ENCODE measurements around the gene CD37.
"Not testable (repeated sequence)": the region's sequence is repeated elsewhere in the genome, so short reads cannot be mapped to it uniquely, and the experiment has no call there.

The CD37 gene

DNA sequence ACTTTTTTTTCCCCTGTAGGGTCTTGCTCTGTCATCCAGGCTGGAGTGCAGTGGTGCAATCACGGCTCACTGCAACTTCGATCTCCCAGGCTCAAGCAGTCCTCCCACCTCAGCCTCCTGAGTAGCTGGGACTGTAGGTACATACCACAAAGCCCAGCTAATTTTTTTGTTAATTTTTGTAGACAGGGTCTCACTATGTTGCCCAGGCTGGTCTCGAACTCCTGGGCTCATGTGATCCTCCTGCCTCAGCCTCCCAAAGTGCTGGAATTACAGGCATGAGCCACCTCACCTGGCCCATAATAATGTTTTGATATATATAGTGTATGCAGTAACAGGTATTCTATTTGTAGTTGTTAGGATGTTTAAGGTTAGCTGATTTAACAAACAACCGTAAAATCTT lies 4.0 kb upstream of the CD37 start:
- DNase-seq, result not testable (repeated sequence)

DNA sequence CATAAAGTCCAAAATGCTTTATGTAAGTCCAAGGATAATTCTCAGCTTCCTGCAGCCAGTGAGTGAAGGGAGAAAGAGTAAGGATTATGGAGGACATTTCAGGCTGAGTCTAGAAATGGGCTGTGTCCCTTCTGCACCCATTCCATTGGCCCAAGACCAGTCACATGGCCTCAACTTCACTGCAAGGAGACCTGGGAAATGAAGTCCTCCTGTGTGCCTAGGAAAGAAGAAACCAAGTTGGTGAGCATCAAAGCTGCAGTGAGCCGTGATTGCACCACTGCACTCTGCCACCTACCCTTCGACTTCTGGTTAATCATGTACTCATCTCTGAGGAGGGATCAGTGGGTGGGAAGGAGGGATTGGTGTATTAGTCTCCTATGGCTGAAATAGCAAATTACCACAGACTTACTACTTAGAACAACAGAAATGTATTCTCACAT lies 3.6 kb upstream of the CD37 start:
- DNase-seq, result no peak

DNA sequence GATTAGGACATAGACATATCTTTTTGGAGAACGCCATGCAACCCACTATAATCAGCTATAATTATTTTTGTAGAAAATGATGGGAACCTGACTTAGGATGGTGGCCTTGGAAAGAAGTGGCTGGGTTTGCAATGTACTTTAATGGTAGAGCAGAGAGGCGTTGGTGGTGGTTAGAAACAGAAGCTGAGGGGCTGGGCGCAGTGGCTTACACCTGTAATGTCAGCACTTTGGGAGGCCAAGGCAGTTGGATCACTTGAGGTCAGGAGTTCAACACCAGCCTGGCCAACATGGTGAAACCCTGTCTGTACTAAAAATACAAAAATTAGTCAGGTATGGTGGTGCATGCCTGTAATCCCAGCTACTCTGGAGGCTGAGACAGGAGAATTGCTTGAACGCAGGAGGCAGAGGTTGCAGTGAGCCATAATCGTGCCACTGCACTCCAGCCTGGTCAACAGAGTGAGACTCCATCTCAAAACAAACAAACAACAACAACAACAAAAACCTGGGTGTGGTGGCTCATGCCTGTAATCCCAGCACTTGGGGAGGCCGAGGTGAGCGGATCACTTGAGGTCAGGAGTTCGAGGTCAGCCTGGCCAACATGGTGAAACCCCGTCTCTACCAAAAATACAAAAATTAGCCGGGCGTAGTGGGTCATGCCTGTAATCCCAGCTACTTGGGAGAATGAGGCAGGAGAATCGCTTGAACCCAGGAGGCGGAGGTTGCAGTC lies 2.4 kb upstream of the CD37 start:
- not testable (repeated sequence) for DNase-seq

DNA sequence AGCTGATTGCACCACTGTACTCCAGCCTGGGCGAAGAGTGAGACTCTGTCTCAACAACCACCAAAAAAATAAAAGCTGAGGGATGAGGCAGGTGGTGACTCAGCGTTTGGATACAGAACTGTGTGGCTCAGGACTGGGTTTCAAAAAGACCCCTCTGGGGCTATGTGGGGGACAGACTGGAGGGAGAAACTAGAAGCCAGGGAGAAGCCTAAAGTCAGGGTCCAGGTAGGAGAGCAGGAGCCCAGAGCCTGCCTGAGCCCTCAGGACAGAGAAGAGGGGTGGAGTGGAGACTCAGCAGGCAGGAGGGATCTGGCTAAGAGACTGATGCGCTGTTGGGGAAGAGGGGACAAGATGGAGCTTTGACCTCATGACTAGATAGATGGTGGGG lies 1.8 kb upstream of the CD37 start:
- DNase-seq, result no peak

DNA sequence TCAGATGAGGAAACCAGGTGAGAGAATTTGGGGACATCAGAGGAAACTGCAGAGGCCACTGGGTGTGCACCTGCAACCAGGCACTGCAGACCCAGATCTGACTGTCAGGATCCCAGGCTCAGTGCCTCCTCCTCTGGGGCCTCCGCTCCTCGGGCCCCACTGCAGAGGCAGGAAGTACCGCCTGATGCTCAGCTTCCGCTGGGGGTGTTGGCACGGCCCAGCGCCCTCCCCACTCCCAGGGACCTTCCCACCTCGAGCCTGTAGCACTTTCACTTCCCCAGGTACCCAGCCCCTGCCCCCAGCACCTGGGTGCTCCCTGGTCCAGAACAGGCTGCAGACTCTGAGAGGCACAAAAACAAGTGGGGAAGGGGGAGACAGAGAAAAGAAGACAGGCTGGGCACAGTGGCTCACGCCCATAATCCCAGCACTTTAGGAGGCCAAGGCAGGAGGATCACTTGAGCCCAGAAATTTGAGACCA lies 1.4 kb upstream of the CD37 start:
- no peak for DNase-seq

DNA sequence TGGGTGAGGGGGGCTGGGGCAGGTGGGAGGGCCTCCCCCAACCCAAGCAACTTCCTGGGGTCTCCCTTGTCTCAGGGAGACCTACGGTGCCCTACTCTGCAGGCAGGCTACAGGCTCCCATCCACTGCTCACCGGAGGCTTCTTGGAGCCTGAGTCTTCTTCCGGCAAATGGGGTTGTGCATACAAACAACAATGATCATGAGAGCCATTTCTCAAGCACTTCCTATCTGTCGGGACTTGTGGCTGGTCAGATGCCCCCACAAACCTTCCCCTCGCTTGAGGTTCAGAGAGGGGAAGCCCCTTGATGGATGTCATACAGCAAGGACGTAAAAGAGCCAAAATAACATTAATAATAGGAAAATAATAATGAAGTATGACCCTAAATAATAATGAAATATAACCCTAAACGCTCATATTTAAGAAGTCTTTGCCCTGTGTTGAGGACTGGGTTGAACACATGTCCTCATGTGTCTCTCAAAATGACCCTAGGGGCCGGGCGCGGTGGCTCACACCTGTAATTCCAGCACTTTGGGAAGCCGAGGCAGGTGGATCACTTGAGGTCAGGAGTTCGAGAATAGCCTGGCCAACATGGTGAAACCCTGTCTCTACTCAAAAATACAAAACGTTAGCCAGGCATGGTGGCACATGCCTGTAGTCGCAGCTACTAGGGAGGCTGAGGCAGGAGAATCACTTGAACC lies 727 bp downstream of the CD37 start:
- no peak for DNase-seq

DNA sequence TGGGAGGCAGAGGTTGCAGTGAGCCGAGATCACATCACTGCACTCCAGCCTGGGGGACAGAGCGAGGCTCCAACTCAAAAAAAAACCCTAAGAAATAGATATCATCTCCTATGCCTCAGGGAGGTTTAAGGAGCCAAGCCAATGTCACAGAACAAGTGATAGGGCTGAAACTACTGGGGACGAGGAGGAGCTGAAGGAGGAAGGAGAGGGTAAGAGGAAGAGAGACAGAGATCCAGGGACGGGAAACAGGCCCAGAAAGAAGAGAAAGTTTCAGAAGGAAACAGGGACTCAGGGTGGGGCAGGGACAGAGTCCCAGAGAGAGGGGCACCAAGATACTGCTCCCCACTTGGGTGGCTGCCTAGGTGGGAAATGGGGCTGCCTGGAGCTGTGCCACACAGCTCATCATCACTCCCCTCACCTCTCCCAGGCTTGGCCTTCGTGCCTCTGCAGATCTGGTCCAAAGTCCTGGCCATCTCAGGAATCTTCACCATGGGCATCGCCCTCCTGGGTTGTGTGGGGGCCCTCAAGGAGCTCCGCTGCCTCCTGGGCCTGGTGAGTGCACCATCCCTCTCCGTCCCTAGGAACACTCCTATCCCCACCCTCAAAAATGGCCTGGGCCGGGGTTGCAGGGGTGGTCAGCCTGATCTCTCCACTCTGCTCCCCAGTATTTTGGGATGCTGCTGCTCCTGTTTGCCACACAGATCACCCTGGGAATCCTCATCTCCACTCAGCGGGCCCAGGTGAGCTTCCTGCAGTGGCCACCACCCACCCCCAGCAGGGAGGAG lies 1.5 kb downstream of the CD37 start:
- no peak for DNase-seq

DNA sequence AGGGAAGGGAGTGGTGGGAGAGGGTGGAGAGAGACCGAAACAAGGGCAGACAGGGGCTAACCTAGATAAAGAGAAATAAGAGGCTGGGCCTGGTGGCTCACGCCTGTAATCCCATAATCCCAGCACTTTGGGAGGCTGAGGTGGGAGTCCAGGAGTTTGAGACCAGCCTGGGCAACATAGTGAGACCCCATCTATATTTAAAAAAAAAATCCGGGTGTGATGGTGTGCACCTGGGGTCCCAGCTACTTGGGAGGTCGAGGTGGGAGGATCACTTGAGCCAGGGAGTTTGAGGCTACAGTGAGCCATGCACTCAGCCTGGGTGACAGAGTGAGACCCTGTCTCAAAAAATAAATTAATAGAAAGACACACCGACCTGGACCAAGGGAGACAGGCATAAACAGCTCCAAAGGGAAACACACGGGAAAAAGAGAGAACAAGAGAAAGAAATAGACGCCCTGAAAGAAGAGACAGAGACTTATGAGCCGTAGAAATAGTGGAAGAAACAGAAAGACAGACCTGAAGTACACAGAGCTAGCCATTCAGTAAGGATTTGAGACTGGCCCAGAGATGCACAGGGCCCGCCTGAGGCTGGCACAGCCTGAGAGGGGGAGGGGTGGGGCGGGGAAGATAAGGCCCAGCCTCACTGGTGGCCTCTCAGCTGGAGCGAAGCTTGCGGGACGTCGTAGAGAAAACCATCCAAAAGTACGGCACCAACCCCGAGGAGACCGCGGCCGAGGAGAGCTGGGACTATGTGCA lies 2.2 kb downstream of the CD37 start:
- no peak for DNase-seq

DNA sequence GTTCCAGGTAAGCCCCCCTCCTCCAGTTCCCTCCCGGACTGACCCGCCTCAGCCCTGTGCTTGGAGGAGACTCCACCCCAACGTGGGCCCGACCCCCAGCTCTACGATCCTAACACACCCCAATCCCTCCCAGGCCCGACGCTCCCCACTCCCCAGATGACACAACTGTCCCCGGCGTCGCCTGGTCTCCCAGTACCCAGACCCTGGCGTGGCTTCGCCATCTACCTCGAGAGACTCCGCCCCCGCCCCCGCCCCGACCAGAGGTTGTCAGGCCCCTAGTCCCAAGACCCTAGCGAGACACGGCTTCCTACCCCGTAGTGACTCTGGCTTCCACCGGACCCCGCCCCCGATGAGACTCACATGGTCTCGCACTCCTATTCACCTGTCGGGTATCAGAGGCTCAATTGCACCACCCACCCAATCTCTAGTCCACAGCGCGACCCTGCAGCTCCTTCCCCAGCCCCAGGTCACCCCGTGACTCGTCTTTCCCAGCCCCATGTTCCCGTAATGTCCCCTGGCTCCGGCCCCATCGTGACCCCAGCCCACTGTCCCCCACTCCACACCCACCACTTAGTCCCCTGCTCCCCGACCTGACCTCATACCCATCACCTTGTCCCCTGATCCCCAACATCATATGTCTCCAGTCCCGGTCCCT lies 2.9 kb downstream of the CD37 start:
- DNase-seq, result no peak

DNA sequence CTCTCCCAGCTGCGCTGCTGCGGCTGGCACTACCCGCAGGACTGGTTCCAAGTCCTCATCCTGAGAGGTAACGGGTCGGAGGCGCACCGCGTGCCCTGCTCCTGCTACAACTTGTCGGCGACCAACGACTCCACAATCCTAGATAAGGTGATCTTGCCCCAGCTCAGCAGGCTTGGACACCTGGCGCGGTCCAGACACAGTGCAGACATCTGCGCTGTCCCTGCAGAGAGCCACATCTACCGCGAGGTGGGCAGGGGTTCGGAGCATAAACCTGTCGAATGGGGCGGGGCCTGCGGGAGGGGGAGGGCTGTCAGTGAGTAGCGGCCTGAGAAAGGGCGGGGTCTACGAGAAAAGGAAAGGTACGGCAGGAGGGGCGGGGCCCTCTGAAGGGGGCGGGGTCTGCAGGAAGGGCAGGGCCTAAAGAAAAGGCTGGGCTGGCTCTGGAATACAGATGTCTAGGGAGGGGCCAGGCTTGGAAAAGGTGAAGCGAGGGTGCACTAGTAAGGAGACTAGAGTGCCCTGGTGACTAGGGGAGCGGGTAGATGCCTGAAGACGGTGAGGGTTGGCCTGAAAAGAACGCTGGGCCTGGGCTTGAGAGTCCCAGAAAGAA lies 3.6 kb downstream of the CD37 start:
- DNase-seq, result peak; percentile 85

DNA sequence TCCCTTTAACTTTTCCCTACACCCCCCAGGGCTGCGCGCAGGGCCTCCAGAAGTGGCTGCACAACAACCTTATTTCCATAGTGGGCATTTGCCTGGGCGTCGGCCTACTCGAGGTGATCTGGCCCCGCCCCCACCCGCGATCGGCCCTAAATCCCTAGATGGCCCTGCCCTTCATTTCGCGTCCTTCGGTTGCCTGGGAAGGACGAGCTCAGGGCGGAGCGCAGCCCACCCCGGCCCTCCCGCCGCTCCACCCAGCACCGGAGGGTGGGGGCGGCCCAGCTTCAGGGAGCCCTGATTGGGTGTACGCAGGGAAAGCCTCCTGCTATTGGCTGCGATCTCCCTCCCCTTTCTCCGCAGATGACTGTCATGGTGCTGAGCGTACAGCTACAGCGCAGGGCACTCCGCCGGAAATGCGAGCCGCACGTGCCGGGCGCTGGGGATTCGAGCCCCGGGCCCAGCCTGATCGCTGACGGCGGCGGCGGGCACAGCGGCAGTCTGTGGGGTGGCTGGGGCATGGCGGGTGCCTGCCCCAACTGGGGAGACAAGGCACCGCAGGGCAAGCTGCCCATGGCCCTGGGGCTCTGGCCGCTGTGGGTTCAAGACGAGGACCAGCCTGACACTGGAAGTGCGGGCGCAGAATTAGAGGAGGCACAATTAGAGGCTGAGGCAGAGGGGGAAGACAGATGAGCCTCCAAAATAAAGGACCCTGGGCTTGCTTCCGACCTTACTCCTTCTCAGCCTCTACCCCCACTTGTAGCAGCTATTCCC lies 4.3 kb downstream of the CD37 start:
- DNase-seq, result peak; percentile 90

DNA sequence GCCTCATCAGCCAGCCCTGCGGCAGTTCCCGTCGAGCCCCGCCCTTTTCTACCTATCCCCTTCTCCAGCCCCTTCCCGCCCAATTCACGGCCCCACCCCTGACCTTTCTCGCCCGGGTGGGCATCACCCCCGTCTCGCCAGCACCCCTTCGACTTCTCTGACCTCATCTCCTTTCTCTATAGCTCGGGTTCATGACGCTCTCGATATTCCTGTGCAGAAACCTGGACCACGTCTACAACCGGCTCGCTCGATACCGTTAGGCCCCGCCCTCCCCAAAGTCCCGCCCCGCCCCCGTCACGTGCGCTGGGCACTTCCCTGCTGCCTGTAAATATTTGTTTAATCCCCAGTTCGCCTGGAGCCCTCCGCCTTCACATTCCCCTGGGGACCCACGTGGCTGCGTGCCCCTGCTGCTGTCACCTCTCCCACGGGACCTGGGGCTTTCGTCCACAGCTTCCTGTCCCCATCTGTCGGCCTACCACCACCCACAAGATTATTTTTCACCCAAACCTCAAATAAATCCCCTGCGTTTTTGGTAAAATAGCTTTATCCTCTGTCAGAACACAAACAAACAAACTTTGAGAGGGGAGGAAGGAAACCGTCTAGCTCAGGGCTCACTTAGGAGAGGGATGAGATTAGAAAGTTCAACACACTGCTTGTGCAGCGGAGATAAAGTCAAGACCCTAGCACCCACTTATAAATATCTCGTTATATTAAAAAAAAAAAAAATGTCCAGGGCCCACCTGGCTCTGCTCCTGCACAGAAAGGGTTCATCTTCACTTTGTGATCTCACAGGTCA lies 5.1 kb downstream of the CD37 start:
- DNase-seq, result peak; percentile 25

DNA sequence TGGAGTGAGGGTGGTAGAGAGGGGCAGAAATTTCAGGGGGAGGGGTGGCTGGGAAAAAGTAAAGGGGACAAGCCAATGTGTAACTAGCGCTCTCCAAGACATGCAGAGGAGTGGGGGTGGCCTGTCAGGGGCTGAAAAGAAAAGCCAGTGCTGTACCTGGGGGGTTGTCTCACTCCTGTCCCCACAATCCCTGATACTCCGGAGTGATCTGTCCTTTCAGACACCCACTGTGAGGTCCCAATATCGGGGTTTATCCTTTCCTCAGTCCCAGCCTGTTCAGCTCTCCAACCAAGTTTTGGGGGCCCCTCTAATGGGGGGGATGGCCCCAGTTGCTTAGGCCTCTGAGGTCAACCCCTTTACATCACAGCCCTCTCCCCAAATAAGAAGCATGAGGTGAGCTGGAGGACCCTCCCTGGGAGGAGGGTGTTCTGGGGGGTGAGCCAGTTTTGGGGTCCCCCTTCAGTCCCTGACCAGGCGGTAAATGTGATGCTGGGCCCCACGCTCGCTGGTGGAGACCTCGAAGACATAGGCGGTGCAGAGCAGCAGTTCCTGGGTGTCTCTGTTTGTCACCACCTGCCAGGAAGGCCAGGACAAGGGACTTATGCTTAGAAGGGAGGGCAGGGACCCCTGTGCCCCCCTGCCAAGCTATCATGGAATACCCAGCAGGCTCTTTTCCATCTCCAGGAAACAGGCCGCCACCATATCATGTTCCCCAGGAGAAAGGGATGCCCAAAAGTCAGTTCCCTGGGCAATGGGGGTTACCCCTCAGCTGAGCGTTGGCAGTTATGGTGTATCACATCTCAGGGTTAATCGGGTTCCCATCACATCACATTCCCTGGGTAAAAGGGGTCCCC lies 5.9 kb downstream of the CD37 start:
- DNase-seq, result no peak

DNA sequence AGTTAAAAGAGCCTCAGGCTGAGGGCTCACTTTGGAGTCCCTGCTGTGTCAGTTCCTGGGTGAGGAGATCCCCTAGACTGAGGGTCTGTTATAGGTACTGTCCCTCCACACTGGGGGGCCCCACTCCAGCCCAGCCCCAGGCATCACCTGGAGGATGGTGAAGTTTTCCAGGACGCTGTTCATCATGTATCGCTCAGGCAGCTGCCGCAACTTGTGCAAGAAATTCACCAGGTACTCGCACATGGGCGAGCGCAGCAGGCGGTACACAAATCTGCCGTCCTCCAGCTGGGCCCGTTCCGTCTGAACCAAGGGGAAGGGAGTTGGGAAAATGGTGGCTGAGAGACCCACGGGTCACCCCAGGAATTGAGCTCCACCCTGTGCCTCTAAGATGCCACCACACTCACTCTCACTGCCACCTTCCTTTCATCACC lies 7.1 kb downstream of the CD37 start:
- DNase-seq, result no peak

DNA sequence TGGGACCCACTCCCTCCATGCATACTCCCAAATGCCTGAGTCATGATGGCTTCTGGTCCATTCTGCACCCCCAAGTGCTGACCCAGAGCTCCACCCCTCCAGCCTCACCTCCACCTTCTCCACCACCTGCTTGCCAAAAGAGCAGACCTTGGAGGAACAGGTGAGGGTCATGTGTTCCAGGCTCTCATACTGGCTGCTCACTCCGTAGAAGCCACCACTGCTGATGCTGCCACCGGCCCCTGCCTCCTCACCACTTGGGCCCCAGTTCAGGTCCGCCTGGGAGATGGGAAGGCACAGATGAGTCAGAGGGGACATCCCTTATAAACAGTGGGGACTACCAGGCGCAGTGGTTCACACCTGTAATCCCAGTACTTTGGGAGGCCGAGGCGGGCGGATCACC lies 7.9 kb downstream of the CD37 start:
- no peak for DNase-seq

DNA sequence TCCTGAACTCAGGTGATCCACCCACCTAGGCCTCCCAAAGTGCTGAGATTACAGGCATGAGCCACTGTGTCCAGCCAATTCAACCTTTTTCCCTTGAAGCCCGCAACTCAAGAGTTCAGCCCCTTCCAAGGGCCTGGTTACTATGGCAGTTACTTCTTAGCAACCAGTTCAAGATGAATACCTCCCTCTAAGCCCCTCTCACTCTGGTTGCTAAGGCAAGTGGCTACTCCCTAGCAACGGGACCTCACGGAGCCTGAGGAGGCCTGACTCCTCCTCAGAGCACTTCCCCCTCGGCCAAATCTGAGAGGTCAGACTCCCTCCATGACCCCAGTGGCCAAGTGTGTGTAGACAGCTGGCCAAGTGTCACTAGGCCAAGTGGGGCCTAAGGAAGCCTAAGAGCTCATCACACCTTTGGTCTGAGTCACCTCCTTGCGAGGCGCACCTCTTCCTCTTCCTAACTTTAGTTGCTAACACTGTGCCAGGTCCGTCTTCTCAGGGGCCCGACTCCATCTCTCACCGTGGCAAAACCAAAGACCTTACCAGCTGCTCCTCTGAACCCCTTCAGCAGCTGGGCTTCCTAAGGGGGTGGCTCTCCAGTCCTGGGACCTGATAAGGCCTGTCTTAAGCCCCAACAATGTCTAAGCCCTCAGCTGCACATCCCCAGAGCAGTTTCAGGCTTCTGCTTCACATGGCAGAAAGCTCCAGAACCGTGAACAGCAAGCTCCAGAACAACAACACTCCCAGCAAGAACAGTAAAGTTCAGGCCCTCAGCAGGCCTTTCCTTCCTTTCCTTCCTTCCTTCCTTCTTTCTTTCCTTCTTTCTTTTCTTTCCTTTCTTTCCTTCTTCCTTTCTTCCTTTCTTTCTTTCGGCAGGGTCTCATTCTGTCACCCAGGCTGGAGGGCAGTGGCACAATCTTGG lies 9.6 kb downstream of the CD37 start:
- no peak for DNase-seq

DNA sequence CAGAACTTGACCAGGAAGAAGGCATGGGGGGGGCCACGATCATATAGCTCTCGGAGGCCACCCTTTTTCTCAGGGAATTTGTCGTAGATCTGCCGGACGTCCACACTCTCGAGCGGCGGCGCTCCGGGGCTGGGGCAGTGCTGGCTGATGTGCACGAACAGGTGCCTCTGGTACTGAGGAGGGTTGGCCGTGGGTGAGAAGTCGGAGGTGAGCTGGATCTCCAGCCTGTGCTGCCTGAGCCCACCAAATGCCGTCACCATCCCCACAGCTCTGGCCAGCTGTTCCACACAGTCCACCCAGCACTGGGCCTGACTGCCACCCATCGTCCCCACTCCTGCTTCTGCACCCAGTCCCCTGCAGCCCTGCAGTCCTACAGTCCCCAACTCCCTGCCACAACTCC lies 12.0 kb downstream of the CD37 start:
- DNase-seq, result no peak

DNA sequence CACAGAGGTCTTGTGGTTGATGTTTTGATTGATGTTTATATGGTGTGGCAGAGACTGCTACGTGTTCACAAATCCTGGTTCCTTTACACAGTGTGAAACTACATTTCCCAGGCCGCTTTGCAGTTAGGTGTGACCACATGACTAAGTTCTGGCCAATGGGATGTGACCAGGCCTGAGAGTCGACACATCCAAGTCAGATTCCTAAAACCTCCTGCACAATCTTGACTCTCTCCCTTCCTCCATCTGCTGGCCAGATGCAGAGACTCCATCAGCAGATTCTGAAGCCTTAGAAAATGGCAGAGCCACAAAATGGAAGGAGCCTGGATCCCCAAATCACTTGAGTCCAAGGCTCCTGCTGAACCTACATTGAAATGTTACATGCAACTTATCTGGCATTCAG lies 12.6 kb downstream of the CD37 start:
- no peak for DNase-seq
